ENCODE measurements around the gene CTNND2. TPM values are rescaled to one million over a fixed set of nuclear protein-coding genes. Genes with fewer than 3 reads are reported as not detected.

The CTNND2 gene
- total and polyA plus RNA-seq, 8 donors = 9.2 to 62.8 (median 43.7) TPM

DNA sequence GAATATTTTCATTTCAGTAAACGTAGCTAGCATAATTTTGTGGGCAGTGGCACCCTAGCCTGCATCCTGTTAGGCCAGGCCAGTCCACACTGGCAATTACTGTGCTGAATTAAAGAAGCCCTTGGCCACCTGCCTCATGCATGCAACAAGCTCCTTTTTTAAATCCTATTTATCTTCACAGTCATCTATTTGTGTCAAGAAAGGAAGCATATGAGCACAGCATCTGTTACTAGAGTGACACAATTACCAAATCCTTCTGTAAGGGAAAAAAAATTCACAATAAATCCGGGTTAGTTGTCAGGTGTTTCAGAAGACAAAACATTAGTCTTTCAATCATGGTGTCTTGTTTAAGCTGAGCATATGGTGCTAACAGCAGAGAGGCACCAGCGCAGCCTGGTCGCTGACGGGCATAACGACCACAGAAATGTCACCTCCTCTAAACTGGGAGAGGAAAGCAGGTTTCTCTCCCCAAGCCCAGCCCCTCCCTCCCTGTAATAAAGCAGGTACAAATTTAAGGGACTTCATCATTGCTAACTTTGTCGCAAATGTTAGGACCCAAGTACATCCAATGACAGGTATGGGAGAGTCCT is 520.6 kb downstream of the CTNND2 start:
- 86 to 88% methylated on average over 7 of the region's 7 CpGs for WGBS, 2 donors

DNA sequence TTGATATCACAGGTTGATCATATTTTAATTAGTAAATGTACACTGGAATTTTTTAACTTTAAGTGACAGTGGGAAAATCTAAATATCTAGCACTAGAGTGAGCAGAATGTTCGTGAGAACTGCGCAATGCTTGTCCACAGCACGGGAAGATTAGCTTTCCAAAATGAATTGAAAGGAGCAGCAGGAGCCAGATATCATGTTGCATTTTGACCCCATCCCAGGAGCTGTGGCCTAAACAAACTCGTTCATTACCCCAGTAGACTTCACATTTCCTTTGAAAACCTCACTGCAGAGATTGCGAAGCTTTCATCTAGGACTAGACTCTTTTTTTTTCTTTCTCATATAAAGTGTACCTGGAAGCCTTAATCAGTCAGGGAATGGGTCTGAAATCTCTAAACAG is 525.8 kb downstream of the CTNND2 start:
- H3K36me3 ChIP-seq = no peaks in the 10 kb centered on the region
- H3K27ac ChIP-seq = no peak overlapping the region
- no peak for FAIRE-seq
- no peaks in the 10 kb centered on the region for H3K9me3 ChIP-seq
- peaks cover 0 to 5% (median 0%) of the 10 kb centered on the region in 3 donors for H3K4me1 ChIP-seq
- intact Hi-C loops (cut with DNase I) = no loop called here
- no peak overlapping the region for H3K4me3 ChIP-seq
- no peak for ATAC-seq
- TF ChIP-seq, protein P1, sequence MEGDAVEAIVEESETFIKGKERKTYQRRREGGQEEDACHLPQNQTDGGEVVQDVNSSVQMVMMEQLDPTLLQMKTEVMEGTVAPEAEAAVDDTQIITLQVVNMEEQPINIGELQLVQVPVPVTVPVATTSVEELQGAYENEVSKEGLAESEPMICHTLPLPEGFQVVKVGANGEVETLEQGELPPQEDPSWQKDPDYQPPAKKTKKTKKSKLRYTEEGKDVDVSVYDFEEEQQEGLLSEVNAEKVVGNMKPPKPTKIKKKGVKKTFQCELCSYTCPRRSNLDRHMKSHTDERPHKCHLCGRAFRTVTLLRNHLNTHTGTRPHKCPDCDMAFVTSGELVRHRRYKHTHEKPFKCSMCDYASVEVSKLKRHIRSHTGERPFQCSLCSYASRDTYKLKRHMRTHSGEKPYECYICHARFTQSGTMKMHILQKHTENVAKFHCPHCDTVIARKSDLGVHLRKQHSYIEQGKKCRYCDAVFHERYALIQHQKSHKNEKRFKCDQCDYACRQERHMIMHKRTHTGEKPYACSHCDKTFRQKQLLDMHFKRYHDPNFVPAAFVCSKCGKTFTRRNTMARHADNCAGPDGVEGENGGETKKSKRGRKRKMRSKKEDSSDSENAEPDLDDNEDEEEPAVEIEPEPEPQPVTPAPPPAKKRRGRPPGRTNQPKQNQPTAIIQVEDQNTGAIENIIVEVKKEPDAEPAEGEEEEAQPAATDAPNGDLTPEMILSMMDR (IDR thresholded peaks at IDR 0.05) = no peak
- 94 to 97% methylated on average over 5 of the region's 5 CpGs for whole genome bisulfite sequencing, 2 donors
- no peak for DNase-seq
- H3K27me3 ChIP-seq = no peaks in the 10 kb centered on the region

More for the DNA sequence above, 520.6 kb downstream of the CTNND2 start:
- Histone ChIP-seq H3K27ac (no peak overlapping the region), H3K36me3 (no peaks in the 10 kb centered on the region), H3K9me3 (no peaks in the 10 kb centered on the region), H3K4me3 (no peak overlapping the region), H3K27me3 (no peaks in the 10 kb centered on the region), H3K4me1 (no peaks in the 10 kb centered on the region)
- TF ChIP-seq, protein P1 (IDR thresholded peaks at IDR 0.05) = no peak
- intact Hi-C loops (cut with DNase I) = no loop called here
- ATAC-seq (no peak), FAIRE-seq (no peak), DNase-seq (no peak)

GRCh38 chr5:11377896-11378295 is 526.4 kb downstream of the CTNND2 start:
- TF ChIP-seq, protein P1 (IDR thresholded peaks at IDR 0.05) = no peak
- H3K27me3 ChIP-seq = no peaks in the 10 kb centered on the region
- no peak overlapping the region for H3K4me3 ChIP-seq
- no peak for FAIRE-seq
- no peak overlapping the region for H3K27ac ChIP-seq
- H3K9me3 ChIP-seq = no peaks in the 10 kb centered on the region
- intact Hi-C loops (cut with DNase I) = no loop called here
- peaks cover 0 to 5% (median 0%) of the 10 kb centered on the region in 3 donors for H3K4me1 ChIP-seq
- 81 to 86% methylated on average over 2 of the region's 2 CpGs for WGBS, 2 donors
- ATAC-seq = no peak
- DNase-seq = no peak
- H3K36me3 ChIP-seq = no peaks in the 10 kb centered on the region

- ATAC-seq = no peak
- 89 to 97% methylated on average over 3 of the region's 3 CpGs for WGBS, 2 donors
- FAIRE-seq = no peak
- Histone ChIP-seq H3K27ac (no peak overlapping the region), H3K9me3 (no peaks in the 10 kb centered on the region), H3K27me3 (no peaks in the 10 kb centered on the region), H3K36me3 (no peaks in the 10 kb centered on the region), H3K4me3 (no peak overlapping the region), H3K4me1 (peaks cover 4 to 7% (median 5%) of the 10 kb centered on the region in 3 donors)
- DNase-seq = no peak
- intact Hi-C loops (cut with DNase I) = no loop called here
- TF ChIP-seq, protein P1 (IDR thresholded peaks at IDR 0.05) = no peak
Observed at GRCh38 chr5:11372191-11372590, 532.1 kb downstream of the CTNND2 start.

GRCh38 chr5:11371021-11371420 is 533.2 kb downstream of the CTNND2 start:
- Histone ChIP-seq H3K4me3 (no peak overlapping the region), H3K27me3 (no peaks in the 10 kb centered on the region), H3K36me3 (no peaks in the 10 kb centered on the region), H3K4me1 (peaks cover 4 to 7% (median 5%) of the 10 kb centered on the region in 3 donors), H3K9me3 (no peaks in the 10 kb centered on the region), H3K27ac (no peak overlapping the region)
- intact Hi-C loops (cut with DNase I) = no loop called here
- peak in 3 of 4 donors; percentile 55 to 67 (median 60) for ATAC-seq
- no peak for DNase-seq
- TF ChIP-seq, protein P1 (IDR thresholded peaks at IDR 0.05) = no peak
- no peak for FAIRE-seq
- WGBS, 2 donors = 7 to 23% methylated on average over 1 of the region's 1 CpG
